ENCODE data around the gene ATP11B.

Gene ATP11B

DNA sequence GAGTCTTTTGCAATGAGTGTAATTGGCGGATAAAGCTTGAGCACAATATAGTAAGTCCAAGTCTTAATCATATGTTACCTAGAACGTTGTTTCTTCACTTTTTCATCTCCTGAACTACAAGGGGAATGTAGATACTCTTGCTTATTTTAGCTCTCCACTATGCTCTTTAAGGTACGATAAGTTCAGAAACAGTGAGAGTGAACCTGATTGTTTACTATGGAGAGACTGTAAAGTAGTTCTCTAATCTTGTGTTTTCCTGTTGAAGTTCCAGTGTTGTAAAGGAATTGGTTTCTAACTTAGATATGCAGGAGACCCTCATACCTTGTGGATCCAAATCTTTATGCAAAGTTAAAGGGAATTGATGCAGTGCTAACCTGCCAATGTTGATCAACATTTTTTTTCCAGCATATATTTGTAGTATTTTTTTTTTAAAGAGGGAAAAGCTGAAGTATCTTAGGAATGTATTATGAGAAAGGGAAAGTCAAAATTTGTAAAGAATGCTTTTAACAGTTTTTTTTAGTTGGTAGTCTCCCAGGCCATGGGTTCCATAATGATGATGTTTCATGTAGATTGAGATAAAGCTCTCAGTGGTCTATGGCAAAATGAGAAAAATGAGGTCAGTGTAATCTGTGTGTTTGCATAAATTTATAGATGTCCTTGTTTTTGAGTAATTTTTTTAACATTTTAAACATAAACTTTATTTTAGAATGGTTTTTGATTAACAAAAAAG is 14.9 kb downstream of the ATP11B start:
- H3K27ac ChIP-seq: peak overlapping the region; percentile 46
- TF ChIP-seq CTCF (conservative IDR thresholded peaks at IDR 0.05): no peak

DNA sequence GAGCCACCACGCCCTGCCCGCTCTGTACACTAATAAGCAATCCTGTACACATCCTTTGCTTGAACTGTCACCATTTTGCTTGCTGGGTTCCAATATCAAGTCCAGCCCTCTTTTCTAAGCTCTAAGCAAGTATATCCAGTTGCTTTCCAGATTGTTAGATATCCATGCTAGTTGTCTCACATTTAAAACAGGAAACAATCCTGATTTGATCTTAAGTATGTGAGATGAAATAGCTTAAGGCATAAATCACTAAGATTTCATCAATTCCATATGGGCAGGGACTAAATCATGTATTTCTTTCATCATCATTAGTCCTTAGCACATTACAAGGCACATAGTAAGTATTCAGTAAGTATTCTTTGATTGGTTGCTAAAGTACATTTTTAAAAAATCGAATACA is 16.2 kb downstream of the ATP11B start:
- TF ChIP-seq CTCF (conservative IDR thresholded peaks at IDR 0.05): no peak
- peak overlapping the region; percentile 46; the same call in 1 of the 2 replicates for H3K27ac ChIP-seq

GRCh38 chr3:182810574-182811268 is 17.4 kb downstream of the ATP11B start:
- no peak for TF ChIP-seq CTCF (conservative IDR thresholded peaks at IDR 0.05)
- H3K27ac ChIP-seq: peak overlapping the region; percentile 8; the same call in 1 of the 2 replicates

DNA sequence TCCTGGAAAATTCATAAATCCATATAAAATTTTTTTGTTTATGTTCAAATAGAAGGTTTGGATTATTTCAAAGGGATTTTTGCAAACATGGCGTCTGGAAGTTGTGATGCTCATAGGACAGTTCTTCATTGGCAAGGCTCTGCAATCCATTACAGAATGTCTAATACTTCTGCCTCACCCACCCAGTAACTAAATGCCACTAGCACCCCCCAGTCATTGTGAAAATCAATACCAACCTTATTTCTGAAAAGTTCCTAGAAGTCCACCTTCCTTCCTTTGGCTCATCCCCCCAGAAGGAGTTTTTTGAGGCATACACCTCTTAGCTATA is 17.9 kb downstream of the ATP11B start:
- no peak for TF ChIP-seq CTCF (conservative IDR thresholded peaks at IDR 0.05)
- peak overlapping the region; percentile 8; the same call in 1 of the 2 replicates for H3K27ac ChIP-seq

- no peak overlapping the region for H3K27ac ChIP-seq
- TF ChIP-seq CTCF (conservative IDR thresholded peaks at IDR 0.05): no peak
Measured at GRCh38 chr3:182812123-182812522, 18.8 kb downstream of the ATP11B start.

- no peak for TF ChIP-seq CTCF (conservative IDR thresholded peaks at IDR 0.05)
- no peak overlapping the region for H3K27ac ChIP-seq
Measured at GRCh38 chr3:182814419-182815062, 21.2 kb downstream of the ATP11B start.

DNA sequence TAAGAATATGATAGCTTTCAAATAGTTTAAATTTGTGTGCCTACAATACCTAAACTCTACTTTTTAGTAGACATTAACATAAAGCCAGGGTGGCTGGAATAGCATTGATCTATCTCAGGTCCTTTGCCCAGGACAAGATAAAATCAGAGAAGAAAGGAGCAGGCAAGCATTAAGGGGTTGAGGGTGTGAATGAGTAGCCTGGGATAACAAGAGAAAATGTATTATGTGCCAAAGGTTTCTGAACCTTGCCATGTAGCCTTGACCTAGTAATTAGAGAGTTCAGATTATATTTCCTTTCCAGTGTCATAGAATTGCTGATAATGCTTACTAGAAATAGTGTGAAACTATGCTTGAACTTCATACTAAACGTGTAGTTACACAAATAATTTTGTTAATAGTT is 22.9 kb downstream of the ATP11B start:
- TF ChIP-seq CTCF (conservative IDR thresholded peaks at IDR 0.05): no peak
- no peak overlapping the region for H3K27ac ChIP-seq
